RPMI8226 (cell line): Measurements from ENCODE around the gene OR4D2.

Source experiments
- DNase-seq: peaks from one replicate; pipeline ENCODE4 v3.0.0-alpha.2; 2015

OR4D2 gene

GRCh38 chr17:58217766-58218165 is 51.0 kb downstream of the OR4D2 start:
- DNase-seq: no peak

DNA sequence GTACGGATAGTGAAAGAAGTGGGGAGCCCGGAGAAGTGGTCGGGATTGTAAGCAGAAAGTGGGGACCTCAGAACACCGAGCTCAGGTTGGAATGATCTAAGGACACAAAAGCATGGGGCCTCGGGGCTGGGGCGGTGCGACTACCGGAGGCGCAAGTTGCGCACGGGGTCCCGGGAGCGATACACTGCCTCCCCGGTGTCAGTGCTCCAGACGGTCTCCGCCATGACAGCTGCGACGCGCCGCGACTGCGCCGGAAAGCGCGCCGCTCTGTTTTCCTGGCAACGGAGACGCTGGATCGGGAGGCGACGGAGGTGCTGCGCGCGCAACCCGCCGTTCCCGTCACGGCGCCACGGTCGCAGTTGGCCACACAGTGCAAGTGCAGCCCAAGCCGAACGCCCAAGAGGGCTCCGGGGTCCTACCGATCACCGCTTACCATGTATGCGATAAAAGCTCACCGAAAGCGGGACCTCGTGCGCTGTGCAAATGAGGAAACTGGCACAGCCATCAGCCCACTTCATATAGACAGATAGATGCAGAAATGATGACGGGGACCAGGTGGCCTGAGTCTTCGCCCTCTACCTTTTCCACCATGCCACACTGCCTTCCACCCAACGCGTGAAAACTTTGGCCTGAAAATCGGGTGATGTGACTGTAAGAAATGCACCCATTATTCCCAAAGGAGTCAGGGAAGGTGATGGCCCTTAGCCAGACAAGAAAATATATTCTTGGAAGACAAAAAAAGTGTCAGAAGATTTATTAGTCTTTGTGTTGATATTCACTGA is 52.4 kb downstream of the OR4D2 start, which contains the start of gene MKS1:
Gene MKS1, minus strand, starts transcription at position 249 of the 782 bp plus-strand sequence. Its CDS starts 25 bp downstream, at position 224.
- peak; percentile 95 for DNase-seq

- DNase-seq: no peak
Observed at GRCh38 chr17:58219789-58220183, 53.0 kb downstream of the OR4D2 start.
